ENCODE results near the gene MMP26. TPM values are rescaled to one million over a fixed set of nuclear protein-coding genes. Genes with fewer than 3 reads are reported as not detected.
A peak's percentile ranks its signal among the peaks of the same experiment; 100 is the strongest.
"Not testable (repeated sequence)": the region's sequence is repeated elsewhere in the genome, so short reads cannot be mapped to it uniquely, and the experiment has no call there.

The MMP26 gene
- total and polyA plus RNA-seq, 8 donors, result not detected

DNA sequence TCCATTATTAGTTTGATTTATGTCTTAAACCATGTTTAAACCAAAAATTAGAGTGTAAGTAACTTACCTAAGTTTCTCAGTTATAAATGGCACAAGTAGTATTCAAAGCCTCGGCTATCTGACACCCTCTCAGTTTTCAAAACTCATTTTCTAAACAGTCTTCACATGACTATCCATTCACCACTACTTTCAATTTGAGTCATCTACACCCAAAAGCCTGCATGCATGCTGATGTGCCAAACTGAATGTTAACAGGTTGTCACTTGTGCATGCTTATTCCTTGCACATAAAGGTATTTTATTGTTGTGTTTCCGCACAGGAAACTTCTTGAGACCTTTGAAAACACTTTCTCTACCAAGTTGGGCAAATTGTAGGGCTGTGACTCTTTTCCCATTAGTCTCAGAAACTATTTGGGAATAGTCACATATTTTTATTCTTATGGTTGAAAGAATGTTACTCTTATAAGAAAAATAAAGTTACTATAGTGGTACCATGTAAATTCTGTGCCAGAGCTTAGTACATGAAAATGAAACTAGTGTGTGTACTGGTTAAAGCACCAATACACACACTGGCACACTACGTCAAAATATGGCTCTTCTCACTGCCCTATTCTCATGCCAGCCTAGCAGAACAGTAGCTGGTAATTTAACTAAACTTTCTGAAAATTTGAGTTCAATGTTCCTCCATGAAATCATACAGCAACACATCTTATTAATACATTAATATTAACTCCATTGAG, 4.7 kb upstream of the MMP26 start:
- no peak for ATAC-seq
- TF ChIP-seq CTCF (IDR thresholded peaks at IDR 0.05), result no peak
- intact Hi-C loops (cut with DNase I), result no loop called here

GRCh38 chr11:4700436-4700820, 4.2 kb upstream of the MMP26 start:
- DNase-seq (no peak), ATAC-seq (no peak)
- H3K4me1 ChIP-seq, result no peaks in the 10 kb centered on the region
- H3K27me3 ChIP-seq, result peaks cover 0 to 6% of the 10 kb centered on the region in 2 donors
- H3K9me3 ChIP-seq, result no peaks in the 10 kb centered on the region
- H3K4me3 ChIP-seq, result no peak overlapping the region
- H3K27ac ChIP-seq, result no peak overlapping the region
- H3K36me3 ChIP-seq, result no peaks in the 10 kb centered on the region
- intact Hi-C loops (cut with DNase I), result no loop called here
- TF ChIP-seq CTCF (IDR thresholded peaks at IDR 0.05), result no peak

More for the DNA sequence above, 4.7 kb upstream of the MMP26 start:
- Histone ChIP-seq H3K9me3 (no peaks in the 10 kb centered on the region), H3K36me3 (no peaks in the 10 kb centered on the region), H3K27ac (no peak overlapping the region), H3K4me3 (no peak overlapping the region), H3K27me3 (peaks cover 0 to 6% of the 10 kb centered on the region in 2 donors), H3K4me1 (no peaks in the 10 kb centered on the region)
- DNase-seq, result no peak

DNA sequence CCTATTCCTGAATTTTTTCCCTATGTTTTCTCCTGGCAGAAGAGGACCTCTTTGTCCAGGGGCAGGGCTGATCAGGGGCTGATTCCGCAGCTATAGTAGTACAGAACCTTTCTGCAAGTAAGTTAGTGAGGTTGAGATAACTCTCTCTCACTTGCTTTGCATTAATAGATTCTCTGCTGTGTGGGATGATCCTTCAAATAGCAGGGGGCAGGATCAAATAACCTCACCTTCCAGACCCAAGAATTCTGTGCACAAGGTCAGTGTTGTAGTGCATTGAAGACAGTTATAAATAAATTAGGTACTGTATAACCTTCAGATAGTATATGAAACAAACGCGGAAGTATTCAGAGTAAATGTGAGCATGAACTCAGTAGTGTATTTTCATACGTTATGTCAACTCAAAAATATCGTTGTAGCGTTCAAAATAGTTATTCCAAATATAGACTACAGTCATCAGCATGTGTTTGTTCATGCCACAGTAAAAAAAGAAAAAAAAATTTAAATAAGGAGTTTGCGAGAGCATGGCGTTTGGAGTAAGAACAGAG, 278 bp downstream of the MMP26 start:
- H3K4me3 ChIP-seq, result no peak overlapping the region
- H3K27ac ChIP-seq, result no peak overlapping the region
- no peaks in the 10 kb centered on the region for H3K4me1 ChIP-seq
- H3K36me3 ChIP-seq, result no peaks in the 10 kb centered on the region
- H3K27me3 ChIP-seq, result peaks cover 0 to 6% of the 10 kb centered on the region in 2 donors
- H3K9me3 ChIP-seq, result no peaks in the 10 kb centered on the region
- intact Hi-C loops (cut with DNase I), result no loop called here
- ATAC-seq (no peak), DNase-seq (no peak)
- TF ChIP-seq CTCF (IDR thresholded peaks at IDR 0.05), result no peak

DNA sequence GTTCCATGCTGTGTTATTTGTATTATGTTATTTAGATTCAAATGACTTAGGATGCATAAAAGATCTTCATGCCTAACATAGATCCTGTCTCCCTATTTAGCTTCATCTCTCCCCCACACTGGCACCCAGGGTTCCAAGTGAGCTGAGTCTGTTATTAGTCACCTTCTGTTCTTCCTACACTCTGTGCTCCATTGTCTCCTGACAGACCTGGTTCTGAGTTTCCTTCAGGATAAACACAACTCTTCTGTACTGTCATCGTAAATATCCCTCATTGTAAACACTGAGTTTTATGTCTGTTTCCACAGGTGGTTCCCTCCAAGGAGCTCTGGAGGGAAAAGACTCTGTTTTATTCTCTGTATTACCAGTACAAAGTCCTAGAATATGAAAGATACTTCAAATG, 8.7 kb downstream of the MMP26 start:
- intact Hi-C loops (cut with DNase I), result no loop called here
- no peak for TF ChIP-seq CTCF (IDR thresholded peaks at IDR 0.05)

GRCh38 chr11:4714300-4714699, 9.7 kb downstream of the MMP26 start:
- no peak for DNase-seq
- intact Hi-C loops (cut with DNase I), result no loop called here
- Histone ChIP-seq H3K9me3 (no peaks in the 10 kb centered on the region), H3K27me3 (no peaks in the 10 kb centered on the region), H3K4me3 (no peak overlapping the region), H3K4me1 (no peaks in the 10 kb centered on the region), H3K27ac (no peak overlapping the region), H3K36me3 (no peaks in the 10 kb centered on the region)
- no peak for TF ChIP-seq CTCF (IDR thresholded peaks at IDR 0.05)
- no peak for ATAC-seq

More for the DNA sequence above, 8.7 kb downstream of the MMP26 start:
- DNase-seq (no peak), ATAC-seq (no peak)
- Histone ChIP-seq H3K27ac (no peak overlapping the region), H3K4me1 (no peaks in the 10 kb centered on the region), H3K27me3 (no peaks in the 10 kb centered on the region), H3K4me3 (no peak overlapping the region), H3K36me3 (no peaks in the 10 kb centered on the region), H3K9me3 (no peaks in the 10 kb centered on the region)

DNA sequence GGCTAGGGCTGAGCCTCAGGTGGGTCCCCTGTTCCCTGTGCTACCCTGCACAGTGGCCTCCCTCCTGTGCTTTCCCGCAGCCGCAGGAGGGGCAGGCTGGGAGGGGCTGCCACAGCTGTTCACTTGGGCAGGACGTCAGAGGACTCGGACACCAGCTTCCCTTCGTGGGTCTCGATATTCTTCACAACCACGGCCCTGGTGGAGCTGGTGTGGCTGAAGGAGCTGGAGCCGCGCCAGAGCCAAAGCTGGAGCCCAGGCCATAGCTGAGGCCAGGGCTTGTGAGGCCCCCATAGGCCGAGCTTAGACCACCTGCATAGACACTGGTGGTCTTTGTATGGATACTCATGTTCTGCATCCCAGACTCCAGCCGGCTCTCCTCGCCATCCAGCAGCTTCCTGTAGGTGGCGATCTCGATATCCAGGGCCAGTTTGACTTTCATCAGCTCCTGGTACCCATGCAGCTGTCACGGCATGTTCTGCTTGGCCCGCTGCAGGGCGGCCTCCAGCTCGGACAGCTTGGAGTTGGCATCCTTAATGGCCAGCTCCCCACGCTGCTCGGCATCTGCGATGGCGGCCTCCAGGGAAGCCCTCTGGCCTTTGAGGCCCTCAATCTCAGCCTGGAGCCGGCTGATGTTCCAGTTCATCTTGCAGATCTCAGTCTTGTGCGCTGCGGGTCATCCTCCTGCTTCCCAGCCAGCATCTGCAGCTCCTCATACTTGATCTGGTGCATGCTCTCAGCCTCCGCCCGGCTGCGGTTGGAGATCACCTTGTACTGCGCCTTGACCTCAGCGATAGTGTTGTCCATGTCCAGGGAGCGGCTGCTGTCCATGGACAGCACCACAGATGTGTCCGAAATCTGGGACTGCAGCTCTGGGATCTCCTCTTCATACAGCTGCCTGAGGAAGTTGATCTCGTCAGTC, 18.3 kb downstream of the MMP26 start:
- H3K9me3 ChIP-seq; H3K27me3 ChIP-seq; intact Hi-C loops (cut with DNase I); H3K36me3 ChIP-seq; H3K4me3 ChIP-seq; H3K27ac ChIP-seq; H3K4me1 ChIP-seq; ATAC-seq: not testable (repeated sequence)
- DNase-seq, result peak in 1 of 4 donors; percentile 68
